Duodenal mucosa (tissue), 2 donors: ENCODE measurements around the gene WWOX.

Experiments
- H3K27ac ChIP-seq: one replicate; pipeline ENCODE4 v1.7.0; 2013; ENCODE audit warnings: low read depth, low read length
- H3K27me3 ChIP-seq, 2 donors: one replicate each; pipeline ENCODE4 v1.7.0; 2013; ENCODE audit warnings: low read length in 2 of 2, control low read depth in 1 of 2; ENCODE audit not compliant: insufficient read depth in 2 of 2, control insufficient read depth in 1 of 2
- H3K36me3 ChIP-seq, 2 donors: one replicate each; pipeline ENCODE4 v1.7.0; 2013; ENCODE audit warnings: low read length in 2 of 2, control low read depth in 1 of 2; ENCODE audit not compliant: insufficient read depth in 2 of 2, control insufficient read depth in 1 of 2
- H3K4me1 ChIP-seq, 2 donors: one replicate each; pipeline ENCODE4 v1.7.0; 2013; ENCODE audit warnings: low read length in 2 of 2, control low read depth in 1 of 2; ENCODE audit not compliant: insufficient read depth in 2 of 2, control insufficient read depth in 1 of 2
- H3K4me3 ChIP-seq, 2 donors: one replicate each; pipeline ENCODE4 v1.7.0; 2013; ENCODE audit warnings: low read length in 2 of 2, low read depth in 1 of 2
- H3K9ac ChIP-seq, 2 donors: one replicate each; pipeline ENCODE4 v1.7.0; 2013; ENCODE audit warnings: low read length in 2 of 2, low read depth in 1 of 2
- H3K9me3 ChIP-seq, 2 donors: one replicate each; pipeline ENCODE4 v1.7.0; 2013; ENCODE audit warnings: low read length in 2 of 2, control low read depth in 1 of 2; ENCODE audit not compliant: control insufficient read depth in 1 of 2

Gene WWOX

GRCh38 chr16:78553268-78554039 is 454.0 kb downstream of the WWOX start:
- Histone ChIP-seq H3K27me3 (no peaks in the 10 kb centered on the region), H3K9me3 (no peaks in the 10 kb centered on the region), H3K4me1 (peaks cover 0 to 5% of the 10 kb centered on the region in 2 donors), H3K27ac (no peak overlapping the region), H3K36me3 (no peaks in the 10 kb centered on the region), H3K9ac (no peak overlapping the region), H3K4me3 (no peak overlapping the region)

GRCh38 chr16:78556421-78556820 is 457.0 kb downstream of the WWOX start:
- no peaks in the 10 kb centered on the region for H3K27me3 ChIP-seq
- H3K9me3 ChIP-seq, result no peaks in the 10 kb centered on the region
- H3K27ac ChIP-seq, result no peak overlapping the region
- H3K36me3 ChIP-seq, result no peaks in the 10 kb centered on the region
- no peak overlapping the region for H3K9ac ChIP-seq
- peaks cover 0 to 5% of the 10 kb centered on the region in 2 donors for H3K4me1 ChIP-seq
- H3K4me3 ChIP-seq, result no peak overlapping the region

- Histone ChIP-seq H3K4me1 (no peaks in the 10 kb centered on the region), H3K27ac (no peak overlapping the region), H3K27me3 (no peaks in the 10 kb centered on the region), H3K9me3 (no peaks in the 10 kb centered on the region), H3K9ac (no peak overlapping the region), H3K36me3 (no peaks in the 10 kb centered on the region), H3K4me3 (no peak overlapping the region)
Measured at GRCh38 chr16:78560997-78561396, 461.5 kb downstream of the WWOX start.

- Histone ChIP-seq H3K36me3 (no peaks in the 10 kb centered on the region), H3K9me3 (no peaks in the 10 kb centered on the region), H3K27ac (no peak overlapping the region), H3K27me3 (no peaks in the 10 kb centered on the region), H3K9ac (no peak overlapping the region), H3K4me1 (no peaks in the 10 kb centered on the region), H3K4me3 (no peak overlapping the region)
Measured at GRCh38 chr16:78562111-78562510, 462.7 kb downstream of the WWOX start.

GRCh38 chr16:78562650-78563049 is 463.2 kb downstream of the WWOX start:
- Histone ChIP-seq H3K27ac (no peak overlapping the region), H3K9ac (no peak overlapping the region), H3K4me1 (no peaks in the 10 kb centered on the region), H3K4me3 (no peak overlapping the region), H3K9me3 (no peaks in the 10 kb centered on the region), H3K27me3 (no peaks in the 10 kb centered on the region), H3K36me3 (no peaks in the 10 kb centered on the region)

- Histone ChIP-seq H3K27me3 (no peaks in the 10 kb centered on the region), H3K36me3 (no peaks in the 10 kb centered on the region), H3K4me1 (no peaks in the 10 kb centered on the region), H3K4me3 (no peak overlapping the region), H3K27ac (no peak overlapping the region), H3K9me3 (no peaks in the 10 kb centered on the region), H3K9ac (no peak overlapping the region)
Measured at GRCh38 chr16:78563905-78564304, 464.5 kb downstream of the WWOX start.

GRCh38 chr16:78566397-78567073 is 467.1 kb downstream of the WWOX start:
- Histone ChIP-seq H3K4me1 (no peaks in the 10 kb centered on the region), H3K27ac (no peak overlapping the region), H3K36me3 (no peaks in the 10 kb centered on the region), H3K4me3 (no peak overlapping the region), H3K9ac (no peak overlapping the region), H3K9me3 (no peaks in the 10 kb centered on the region), H3K27me3 (no peaks in the 10 kb centered on the region)

- no peak overlapping the region for H3K27ac ChIP-seq
Measured at GRCh38 chr16:78570399-78571141, 471.1 kb downstream of the WWOX start.

GRCh38 chr16:78571434-78571833 is 472.0 kb downstream of the WWOX start:
- Histone ChIP-seq H3K4me3 (no peak overlapping the region), H3K36me3 (no peaks in the 10 kb centered on the region), H3K27ac (no peak overlapping the region), H3K9ac (no peak overlapping the region), H3K9me3 (no peaks in the 10 kb centered on the region), H3K27me3 (no peaks in the 10 kb centered on the region), H3K4me1 (no peaks in the 10 kb centered on the region)

More at GRCh38 chr16:78570399-78571141, 471.1 kb downstream of the WWOX start:
- Histone ChIP-seq H3K4me3 (no peak overlapping the region), H3K9ac (no peak overlapping the region), H3K27me3 (no peaks in the 10 kb centered on the region), H3K4me1 (no peaks in the 10 kb centered on the region), H3K36me3 (no peaks in the 10 kb centered on the region), H3K9me3 (no peaks in the 10 kb centered on the region)

- Histone ChIP-seq H3K9ac (no peak overlapping the region), H3K27ac (no peak overlapping the region), H3K9me3 (no peaks in the 10 kb centered on the region), H3K4me1 (no peaks in the 10 kb centered on the region), H3K27me3 (no peaks in the 10 kb centered on the region), H3K4me3 (no peak overlapping the region), H3K36me3 (no peaks in the 10 kb centered on the region)
Measured at GRCh38 chr16:78571898-78572358, 472.5 kb downstream of the WWOX start.
